Mucosa of stomach (tissue), 1 donor: ENCODE data around the gene MICA.
"Not testable (repeated sequence)": the region's sequence is repeated elsewhere in the genome, so short reads cannot be mapped to it uniquely, and the experiment has no call there.

ENCODE experiments used
- H3K27me3 ChIP-seq: one replicate; pipeline ENCODE4 v1.7.0; 2013; ENCODE audit warnings: mild to moderate bottlenecking, low read length; ENCODE audit not compliant: control insufficient read depth, insufficient read depth
- H3K36me3 ChIP-seq: one replicate; pipeline ENCODE4 v1.7.0; 2013; ENCODE audit warnings: low read length; ENCODE audit not compliant: control insufficient read depth, insufficient read depth
- H3K4me1 ChIP-seq: one replicate; pipeline ENCODE4 v1.7.0; 2013; ENCODE audit warnings: mild to moderate bottlenecking, low read length; ENCODE audit not compliant: control insufficient read depth, insufficient read depth
- H3K4me3 ChIP-seq: one replicate; pipeline ENCODE4 v1.7.0; 2013; ENCODE audit warnings: low read length
- H3K9ac ChIP-seq: one replicate; pipeline ENCODE4 v1.7.0; 2013; ENCODE audit warnings: mild to moderate bottlenecking, low read length, moderate library complexity
- H3K9me3 ChIP-seq: one replicate; pipeline ENCODE4 v1.7.0; 2013; ENCODE audit warnings: mild to moderate bottlenecking, low read length, moderate library complexity; ENCODE audit not compliant: control insufficient read depth
- donor health status: Pancreatic carcinoma.

MICA gene

DNA sequence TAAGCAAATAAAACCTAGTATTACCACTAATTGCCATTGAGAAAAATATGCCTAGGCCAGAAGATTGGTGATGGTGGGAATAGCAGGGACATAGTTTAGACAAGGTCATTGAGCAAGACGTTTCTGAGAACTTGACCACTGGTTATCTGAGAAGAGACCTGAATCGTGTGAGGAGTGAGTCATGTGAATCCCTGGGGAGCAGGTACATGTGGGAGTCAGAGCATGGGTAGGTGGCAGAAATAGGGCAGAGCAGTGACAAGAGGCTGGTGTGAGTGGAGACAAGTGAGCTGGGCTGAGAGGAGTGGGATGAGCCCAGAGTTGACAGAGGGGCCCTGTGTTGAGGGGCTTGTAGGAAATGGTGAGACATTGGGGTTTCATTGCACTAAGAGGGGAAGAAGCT, 16.4 kb downstream of the MICA start:
- Histone ChIP-seq H3K27me3 (no peaks in the 10 kb centered on the region), H3K36me3 (no peaks in the 10 kb centered on the region), H3K9ac (no peak overlapping the region), H3K4me1 (no peaks in the 10 kb centered on the region), H3K9me3 (no peaks in the 10 kb centered on the region), H3K4me3 (no peak overlapping the region)

- Histone ChIP-seq H3K4me1 (no peaks in the 10 kb centered on the region), H3K4me3 (no peak overlapping the region), H3K36me3 (no peaks in the 10 kb centered on the region), H3K9ac (no peak overlapping the region), H3K27me3 (no peaks in the 10 kb centered on the region), H3K9me3 (no peaks in the 10 kb centered on the region)
Observed at GRCh38 chr6:31420546-31420945, 17.2 kb downstream of the MICA start.

GRCh38 chr6:31422587-31422986, 19.2 kb downstream of the MICA start:
- H3K36me3 ChIP-seq = no peaks in the 10 kb centered on the region
- no peaks in the 10 kb centered on the region for H3K27me3 ChIP-seq
- H3K4me1 ChIP-seq = no peaks in the 10 kb centered on the region

GRCh38 chr6:31423550-31423949, 20.2 kb downstream of the MICA start:
- no peak overlapping the region for H3K4me3 ChIP-seq
- no peaks in the 10 kb centered on the region for H3K27me3 ChIP-seq
- H3K9ac ChIP-seq = no peak overlapping the region
- no peaks in the 10 kb centered on the region for H3K9me3 ChIP-seq
- H3K36me3 ChIP-seq = no peaks in the 10 kb centered on the region
- H3K4me1 ChIP-seq = no peaks in the 10 kb centered on the region

More at GRCh38 chr6:31422587-31422986, 19.2 kb downstream of the MICA start:
- H3K9me3 ChIP-seq = no peaks in the 10 kb centered on the region
- no peak overlapping the region for H3K4me3 ChIP-seq
- no peak overlapping the region for H3K9ac ChIP-seq

GRCh38 chr6:31426395-31427354, 23.3 kb downstream of the MICA start:
- Histone ChIP-seq H3K4me1 (no peaks in the 10 kb centered on the region), H3K4me3 (no peak overlapping the region), H3K9me3 (no peaks in the 10 kb centered on the region), H3K36me3 (no peaks in the 10 kb centered on the region), H3K27me3 (no peaks in the 10 kb centered on the region), H3K9ac (no peak overlapping the region)

- Histone ChIP-seq H3K4me3 (no peak overlapping the region), H3K4me1 (no peaks in the 10 kb centered on the region), H3K27me3 (no peaks in the 10 kb centered on the region), H3K9me3 (no peaks in the 10 kb centered on the region), H3K36me3 (no peaks in the 10 kb centered on the region), H3K9ac (no peak overlapping the region)
Observed at GRCh38 chr6:31430449-31430848, 27.1 kb downstream of the MICA start.

DNA sequence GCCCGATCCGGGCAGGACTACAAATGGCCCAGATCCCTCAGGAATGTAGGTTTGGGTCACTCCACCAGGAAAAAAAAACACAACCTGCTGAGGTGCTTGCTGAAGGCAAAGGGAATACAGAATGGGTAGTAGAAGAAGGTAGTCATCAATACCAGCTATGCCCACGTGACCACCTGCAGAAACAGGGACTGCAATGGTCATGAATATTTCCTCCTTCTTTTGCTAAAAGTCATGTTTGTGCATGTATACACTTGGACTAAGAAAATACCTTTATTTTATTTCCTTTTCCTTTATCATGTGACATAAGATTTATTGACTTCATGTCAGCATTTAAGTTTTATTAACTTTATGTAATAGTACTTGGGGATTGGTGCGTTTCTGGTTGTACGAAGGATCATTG, 31.7 kb downstream of the MICA start:
- not testable (repeated sequence) for H3K9ac ChIP-seq, H3K4me1 ChIP-seq, H3K27me3 ChIP-seq, H3K9me3 ChIP-seq, H3K36me3 ChIP-seq, H3K4me3 ChIP-seq

GRCh38 chr6:31438222-31438621, 34.8 kb downstream of the MICA start:
- Histone ChIP-seq H3K4me1 (peaks cover 8% of the 10 kb centered on the region), H3K9me3 (no peaks in the 10 kb centered on the region), H3K36me3 (no peaks in the 10 kb centered on the region), H3K9ac (no peak overlapping the region), H3K27me3 (peaks cover 14% of the 10 kb centered on the region), H3K4me3 (no peak overlapping the region)

GRCh38 chr6:31438677-31439076, 35.3 kb downstream of the MICA start:
- H3K9ac ChIP-seq = no peak overlapping the region
- peaks cover 8% of the 10 kb centered on the region for H3K4me1 ChIP-seq
- H3K27me3 ChIP-seq = peaks cover 14% of the 10 kb centered on the region
- H3K9me3 ChIP-seq = no peaks in the 10 kb centered on the region
- no peaks in the 10 kb centered on the region for H3K36me3 ChIP-seq
- no peak overlapping the region for H3K4me3 ChIP-seq

- Histone ChIP-seq H3K4me3 (no peak overlapping the region), H3K4me1 (peaks cover 8% of the 10 kb centered on the region), H3K9me3 (no peaks in the 10 kb centered on the region), H3K27me3 (peaks cover 18% of the 10 kb centered on the region), H3K36me3 (no peaks in the 10 kb centered on the region), H3K9ac (no peak overlapping the region)
Observed at GRCh38 chr6:31441365-31442267, 38.2 kb downstream of the MICA start.

- no peak overlapping the region for H3K4me3 ChIP-seq
- H3K4me1 ChIP-seq = peaks cover 6% of the 10 kb centered on the region
- peaks cover 13% of the 10 kb centered on the region for H3K27me3 ChIP-seq
- no peak overlapping the region for H3K9ac ChIP-seq
- H3K36me3 ChIP-seq = no peaks in the 10 kb centered on the region
- no peaks in the 10 kb centered on the region for H3K9me3 ChIP-seq
Observed at GRCh38 chr6:31446481-31446880, 43.1 kb downstream of the MICA start.
